Heart left ventricle (tissue), 13 donors: Measurements from ENCODE around the gene BUB1.

ENCODE experiments used
- POLR2A ChIP-seq, 2 donors: fragments of 450-650 bp; IDR thresholded peaks; one replicate each; pipeline ENCODE4 v1.6.1; 2017; ENCODE audit warnings: antibody characterized with exemption in 2 of 2, mild to moderate bottlenecking in 2 of 2, moderate library complexity in 2 of 2
- TF ChIP-seq, protein P1 (sequence below), 12 donors: fragments of 200-600 bp; sonication (generic) in 4 of 12; IDR thresholded peaks; one replicate each; pipeline versions ENCODE4 v1.5.0 to v1.8.0; 2018 to 2022; ENCODE audit warnings: antibody characterized with exemption in 12 of 12, mild to moderate bottlenecking in 5 of 12
- donor health status: ischemic (EF 13 %, LVEDD 7.1; RV severe dilation, severe dysfunction).
- donor health status: DM: no; HTN: yes; CAD: no.
- donor health status: DM: no; HTN: no; CAD: no.
- donor health status: ischemic (EF 25% LVEDD 6.9; RV normal size, moderate dysfunction).
- donor health status: ischemic (EF 25% LVEDD 5.7; RV mildly dilated, moderate dysfunction).
- donor health status: ischemic (EF 35%, LVEDD 5.7; RV mildly dilated, moderate dysfunction).
- donor health status: nonischemic (EF 11% LVEDD 7.7; RV severe dilation, severe dysfunction).
- donor health status: DM: yes; HTN: yes; CAD: no.
- donor health status: PGD.
- donor health status: ischemic (EF 29% LVEDD 5.4; RV normal size, mild dysfunction).
- donor health status: nonischemic (EF 23%, LVEDD 6.1; RV moderate dilation, normal function).

GRCh38 chr2:110690083-110690965 is 12.5 kb upstream of the BUB1 start:
- TF ChIP-seq, protein P1, sequence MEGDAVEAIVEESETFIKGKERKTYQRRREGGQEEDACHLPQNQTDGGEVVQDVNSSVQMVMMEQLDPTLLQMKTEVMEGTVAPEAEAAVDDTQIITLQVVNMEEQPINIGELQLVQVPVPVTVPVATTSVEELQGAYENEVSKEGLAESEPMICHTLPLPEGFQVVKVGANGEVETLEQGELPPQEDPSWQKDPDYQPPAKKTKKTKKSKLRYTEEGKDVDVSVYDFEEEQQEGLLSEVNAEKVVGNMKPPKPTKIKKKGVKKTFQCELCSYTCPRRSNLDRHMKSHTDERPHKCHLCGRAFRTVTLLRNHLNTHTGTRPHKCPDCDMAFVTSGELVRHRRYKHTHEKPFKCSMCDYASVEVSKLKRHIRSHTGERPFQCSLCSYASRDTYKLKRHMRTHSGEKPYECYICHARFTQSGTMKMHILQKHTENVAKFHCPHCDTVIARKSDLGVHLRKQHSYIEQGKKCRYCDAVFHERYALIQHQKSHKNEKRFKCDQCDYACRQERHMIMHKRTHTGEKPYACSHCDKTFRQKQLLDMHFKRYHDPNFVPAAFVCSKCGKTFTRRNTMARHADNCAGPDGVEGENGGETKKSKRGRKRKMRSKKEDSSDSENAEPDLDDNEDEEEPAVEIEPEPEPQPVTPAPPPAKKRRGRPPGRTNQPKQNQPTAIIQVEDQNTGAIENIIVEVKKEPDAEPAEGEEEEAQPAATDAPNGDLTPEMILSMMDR (IDR thresholded peaks at IDR 0.05) = no peak
- no peak for TF ChIP-seq POLR2A (IDR thresholded peaks at IDR 0.05)
